NCI-H82 treated with DMSO at 0.1 percent for 48 hours (cell line): ENCODE data around the gene PRKAR1A.
"Not testable (repeated sequence)": the region's sequence is repeated elsewhere in the genome, so short reads cannot be mapped to it uniquely, and the experiment has no call there.

Source experiments
- DNase-seq: peaks from one replicate; lab custom pipeline; 2025; ENCODE audit not compliant: unreplicated experiment; lab: John Stamatoyannopoulos, UW

The PRKAR1A gene

GRCh38 chr17:68578236-68578635 is 66.0 kb downstream of the PRKAR1A start:
- no peak for DNase-seq

GRCh38 chr17:68579194-68579927 is 67.1 kb downstream of the PRKAR1A start:
- DNase-seq = no peak

DNA sequence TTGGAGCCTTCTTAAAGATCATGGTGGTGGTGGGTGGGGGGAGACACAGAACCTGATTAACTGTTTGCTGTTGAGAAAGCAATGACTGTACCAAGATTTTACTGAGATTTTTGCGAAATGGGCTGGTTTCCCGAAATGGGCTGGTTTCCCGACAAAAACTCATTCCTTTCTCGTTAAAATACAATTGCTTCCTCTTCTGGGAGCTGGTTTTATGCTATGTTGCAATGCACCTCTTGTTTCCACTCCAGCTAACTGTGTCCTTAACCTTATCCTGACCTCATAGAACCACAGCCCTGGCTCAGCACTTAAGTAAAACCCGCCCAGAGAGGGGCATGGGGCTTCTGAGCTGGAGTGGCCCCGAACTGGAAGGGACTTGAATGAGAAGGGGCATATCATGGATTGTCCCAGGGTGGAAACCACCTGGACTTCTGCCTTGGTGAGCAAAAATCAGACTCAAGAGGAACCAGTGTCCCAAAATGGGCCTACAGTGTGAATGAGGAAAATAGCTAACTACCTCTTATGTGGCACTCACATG is 68.1 kb downstream of the PRKAR1A start:
- no peak for DNase-seq

GRCh38 chr17:68581863-68582645 is 69.8 kb downstream of the PRKAR1A start:
- DNase-seq = no peak

- not testable (repeated sequence) for DNase-seq
These were observed 70.6 kb downstream of the PRKAR1A start for GRCh38 chr17:68582867-68583266.

DNA sequence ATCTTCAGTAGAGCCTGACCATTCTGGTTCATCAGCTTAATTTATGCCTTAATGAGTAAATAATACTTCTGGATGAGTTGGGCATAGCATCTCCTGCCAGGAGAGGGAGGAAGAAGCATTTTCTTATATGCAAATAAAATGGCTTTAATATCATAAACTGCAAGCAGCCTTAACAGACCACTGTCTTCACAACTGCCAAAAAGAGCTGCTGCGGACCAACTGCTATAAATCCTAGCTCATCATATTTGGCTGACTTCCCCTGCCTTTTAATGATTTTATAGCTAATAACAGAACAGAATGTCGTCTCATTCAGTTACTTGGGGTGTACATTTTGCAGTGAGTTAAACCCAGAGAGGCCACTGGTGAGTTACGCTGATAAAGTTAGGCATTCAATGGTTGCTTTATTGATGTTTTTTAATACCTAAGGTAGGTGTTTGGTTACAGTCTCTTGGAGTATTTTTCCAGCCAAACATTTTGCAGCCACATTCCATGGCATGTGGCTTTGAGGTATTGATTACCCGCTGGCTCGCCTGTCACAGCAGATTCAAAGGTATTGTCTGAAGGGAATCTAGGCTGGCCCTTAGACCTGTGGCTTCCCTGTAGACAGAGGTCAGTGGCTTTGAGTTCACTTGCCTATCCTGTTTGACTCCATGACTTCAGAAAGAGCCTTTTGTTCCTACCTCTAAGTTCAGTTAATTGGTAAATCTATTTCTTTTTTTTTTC is 72.5 kb downstream of the PRKAR1A start:
- DNase-seq = no peak

DNA sequence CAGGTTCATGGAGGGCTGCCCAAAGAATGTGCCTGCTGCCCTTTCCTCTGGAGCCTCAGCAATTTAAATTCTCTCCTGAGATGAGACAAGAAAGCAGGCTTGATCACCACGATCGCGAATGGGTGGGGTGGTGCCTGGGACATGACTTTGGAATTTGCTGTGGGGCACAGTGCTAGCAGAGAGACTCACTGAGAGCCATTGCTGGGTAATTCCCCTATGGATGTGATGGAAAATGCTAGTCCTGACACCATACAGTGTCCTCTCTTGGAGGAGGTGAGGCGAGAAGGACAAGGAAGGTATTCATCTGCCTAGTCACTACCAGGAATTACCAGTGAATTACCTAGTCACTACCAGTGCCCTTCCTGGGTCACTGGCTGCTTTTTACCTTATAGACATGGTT is 73.4 kb downstream of the PRKAR1A start:
- DNase-seq = no peak

- DNase-seq = no peak
These were observed 74.8 kb downstream of the PRKAR1A start for GRCh38 chr17:68587026-68587425.

- DNase-seq = no peak
These were observed 75.6 kb downstream of the PRKAR1A start for GRCh38 chr17:68587847-68588246.

GRCh38 chr17:68588362-68588761 is 76.1 kb downstream of the PRKAR1A start:
- no peak for DNase-seq

DNA sequence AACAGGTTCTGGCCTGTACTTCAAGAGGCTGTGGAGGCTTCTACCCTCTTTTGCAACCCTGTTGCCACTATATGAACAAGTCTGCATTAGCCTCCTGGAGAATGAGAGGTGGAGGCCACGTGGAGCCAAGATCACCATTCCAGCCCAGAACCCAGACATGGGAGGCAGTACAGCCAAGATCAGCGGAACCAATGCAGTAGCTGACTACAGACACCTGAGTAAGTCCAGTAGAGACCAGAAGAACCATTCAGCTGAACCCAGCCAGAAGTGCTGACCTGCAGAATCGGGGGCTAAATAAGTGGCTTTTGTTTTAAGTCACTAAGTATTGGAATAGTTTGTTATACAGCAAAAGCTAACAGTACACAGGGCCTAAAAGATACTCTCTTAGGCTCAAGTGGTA is 76.9 kb downstream of the PRKAR1A start:
- no peak for DNase-seq

DNA sequence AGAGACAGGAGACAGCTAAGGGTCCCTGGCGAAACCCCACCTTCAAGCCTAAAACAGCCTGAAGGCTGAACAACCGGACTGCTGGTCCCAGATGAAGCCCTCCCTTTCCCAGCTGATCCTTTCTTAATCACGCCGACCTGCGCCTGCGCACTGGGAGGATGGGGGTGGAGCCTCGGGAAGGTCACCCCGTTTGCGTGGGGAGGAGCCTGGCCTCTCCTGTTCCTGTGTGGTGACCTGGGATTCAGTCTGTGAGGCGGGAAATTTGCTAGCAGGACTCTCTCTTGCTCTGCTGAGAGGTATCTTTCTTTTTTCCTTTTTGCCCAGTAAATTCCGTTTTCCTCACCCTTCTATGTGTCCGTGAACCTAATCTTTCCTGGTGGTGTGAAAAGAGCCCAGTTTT is 79.4 kb downstream of the PRKAR1A start:
- DNase-seq = no peak

- DNase-seq = no peak
These were observed 79.8 kb downstream of the PRKAR1A start for GRCh38 chr17:68592009-68592408.

- no peak for DNase-seq
These were observed 80.7 kb downstream of the PRKAR1A start for GRCh38 chr17:68592682-68593641.

GRCh38 chr17:68594552-68594951 is 82.3 kb downstream of the PRKAR1A start:
- DNase-seq = peak; percentile 24

DNA sequence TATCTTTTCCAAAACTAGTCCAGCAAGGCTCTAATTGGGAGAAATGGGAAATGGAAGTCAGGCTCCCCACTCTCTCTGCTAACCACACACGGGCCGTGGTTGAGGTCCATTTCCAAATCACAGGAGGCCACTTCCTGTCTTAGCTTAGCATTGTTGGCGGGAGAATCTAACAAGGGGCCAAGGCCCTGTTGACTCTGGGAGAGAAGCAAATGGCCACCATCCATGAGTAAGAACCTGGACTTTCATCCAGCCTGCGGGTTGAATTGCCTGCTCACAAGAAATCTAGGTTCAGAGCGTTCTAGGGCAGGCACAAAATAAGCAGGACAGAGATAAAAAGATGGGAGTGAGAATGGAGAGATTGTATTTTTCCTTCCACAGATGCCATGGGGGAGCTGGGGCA is 83.3 kb downstream of the PRKAR1A start:
- no peak for DNase-seq

DNA sequence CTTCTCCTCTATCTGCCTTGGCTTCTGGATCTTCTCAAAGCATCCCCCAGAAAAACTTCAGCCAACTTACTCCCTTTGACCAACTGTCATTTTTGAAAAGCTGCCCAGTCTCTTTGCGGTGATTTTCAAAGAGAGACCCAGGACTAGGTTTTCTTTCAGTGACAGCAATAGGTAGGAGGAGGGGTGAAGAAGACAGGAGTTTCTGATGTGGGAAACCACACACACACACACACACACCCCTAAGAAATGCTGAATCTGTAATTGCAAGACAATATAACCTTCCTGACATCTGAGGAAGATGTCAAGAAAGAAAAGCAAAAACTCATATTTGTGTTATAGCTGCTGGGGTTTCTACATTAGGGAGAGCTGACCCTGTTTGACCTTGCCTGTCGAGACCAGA is 83.8 kb downstream of the PRKAR1A start:
- no peak for DNase-seq

GRCh38 chr17:68596411-68596945 is 84.2 kb downstream of the PRKAR1A start:
- DNase-seq = no peak

- no peak for DNase-seq
These were observed 85.8 kb downstream of the PRKAR1A start for GRCh38 chr17:68598074-68598473.

GRCh38 chr17:68598545-68598961 is 86.3 kb downstream of the PRKAR1A start:
- no peak for DNase-seq
